HG02852 (cell line): ENCODE measurements around the gene MRE11.
A peak's percentile ranks its signal among the peaks of the same experiment; 100 is the strongest.
"Not testable (repeated sequence)": the region's sequence is repeated elsewhere in the genome, so short reads cannot be mapped to it uniquely, and the experiment has no call there.

ENCODE experiments used
- ATAC-seq: cut with Tn5 transposase; IDR thresholded peaks from one replicate; pipeline ENCODE4 v1.9.1; 2021; ENCODE audit warnings: mild to moderate bottlenecking, moderate library complexity; ENCODE audit not compliant: unreplicated experiment

Gene MRE11

GRCh38 chr11:94507485-94507884, 13.8 kb upstream of the MRE11 start:
- ATAC-seq, result no peak

DNA sequence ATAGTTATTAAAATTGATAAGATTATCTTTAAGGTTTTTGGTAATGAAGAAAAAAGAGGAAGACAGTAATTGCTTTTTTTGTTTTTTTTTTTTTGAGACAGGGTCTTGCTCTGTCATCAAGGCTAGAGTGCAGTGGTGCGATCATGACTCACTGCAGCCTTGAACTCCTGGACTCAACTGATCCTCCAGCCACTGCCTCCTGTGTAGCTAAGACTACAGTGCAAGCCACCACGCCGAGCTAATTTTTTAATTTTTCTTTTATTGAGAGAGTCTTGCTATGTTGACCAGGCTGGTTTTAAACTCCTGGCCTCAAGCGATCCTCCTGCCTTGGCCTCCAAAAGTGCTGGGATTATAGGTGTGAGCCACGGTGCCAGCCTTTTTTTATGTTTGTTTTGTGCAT, 12.9 kb upstream of the MRE11 start:
- not testable (repeated sequence) for ATAC-seq

- ATAC-seq, result no peak
Observed at GRCh38 chr11:94504689-94505293, 11.1 kb upstream of the MRE11 start.

DNA sequence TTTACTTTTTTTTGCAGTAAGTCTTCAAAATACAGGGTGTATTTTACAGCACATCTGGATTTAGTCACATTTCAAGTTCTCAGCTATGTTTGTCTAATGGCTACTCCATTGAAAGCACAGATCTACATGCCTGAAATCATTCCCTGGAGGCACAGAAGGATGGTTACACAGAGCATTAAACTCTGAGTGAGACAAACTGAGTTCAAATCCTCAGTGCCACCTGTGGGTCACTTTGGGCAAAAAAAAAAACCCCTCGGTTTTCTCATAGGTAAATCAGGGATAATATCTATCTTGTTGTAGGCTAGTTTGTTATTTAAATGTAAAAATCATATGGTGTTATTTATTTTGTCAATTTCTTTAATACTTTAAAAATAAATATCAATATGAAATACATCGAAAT, 7.9 kb upstream of the MRE11 start:
- no peak for ATAC-seq

DNA sequence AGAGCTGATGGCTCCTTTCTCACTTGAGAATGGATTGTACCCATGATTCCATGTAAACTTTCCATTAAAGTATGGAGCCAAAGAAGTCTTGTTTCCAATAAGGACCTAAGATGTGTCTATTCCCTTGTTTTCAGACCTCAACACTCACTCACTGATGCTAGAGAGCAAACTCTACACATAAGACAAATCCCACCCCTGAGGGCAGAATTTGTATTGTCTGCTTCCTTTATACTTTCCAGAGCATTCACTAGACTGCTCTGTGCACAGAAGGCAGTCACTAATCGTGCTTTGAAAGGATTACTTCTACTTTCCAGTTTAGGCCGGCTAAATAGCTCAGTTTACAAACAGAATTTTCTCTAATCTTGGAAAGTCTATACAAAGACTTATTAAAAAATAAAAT, 6.5 kb upstream of the MRE11 start:
- no peak for ATAC-seq

GRCh38 chr11:94494126-94494680, 559 bp upstream of the MRE11 start:
- ATAC-seq, result peak; percentile 61

- no peak for ATAC-seq
Observed at GRCh38 chr11:94486068-94486467, 7.6 kb downstream of the MRE11 start.

DNA sequence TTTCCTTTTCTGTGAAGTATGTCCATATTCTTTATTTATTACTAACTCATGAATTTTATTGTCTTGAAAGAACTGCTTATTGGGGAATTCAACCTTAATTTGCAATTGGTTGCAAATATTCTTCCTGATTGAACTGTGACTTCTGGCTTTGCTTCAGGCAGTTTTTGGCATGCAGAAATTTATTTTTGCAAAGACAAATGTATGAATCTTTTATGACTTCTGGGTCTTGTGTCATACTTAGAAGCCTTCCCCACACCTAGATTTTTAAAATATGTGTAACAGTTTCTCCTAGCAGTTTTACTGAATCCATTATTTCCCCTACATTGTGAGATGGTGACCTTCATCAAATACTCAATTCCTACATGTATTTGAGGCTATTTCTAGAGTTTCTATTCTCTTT, 12.3 kb downstream of the MRE11 start:
- no peak for ATAC-seq

- ATAC-seq, result no peak
Observed at GRCh38 chr11:94477624-94478023, 16.0 kb downstream of the MRE11 start.

- peak; percentile 86 for ATAC-seq
Observed at GRCh38 chr11:94472916-94473799, 20.5 kb downstream of the MRE11 start.

DNA sequence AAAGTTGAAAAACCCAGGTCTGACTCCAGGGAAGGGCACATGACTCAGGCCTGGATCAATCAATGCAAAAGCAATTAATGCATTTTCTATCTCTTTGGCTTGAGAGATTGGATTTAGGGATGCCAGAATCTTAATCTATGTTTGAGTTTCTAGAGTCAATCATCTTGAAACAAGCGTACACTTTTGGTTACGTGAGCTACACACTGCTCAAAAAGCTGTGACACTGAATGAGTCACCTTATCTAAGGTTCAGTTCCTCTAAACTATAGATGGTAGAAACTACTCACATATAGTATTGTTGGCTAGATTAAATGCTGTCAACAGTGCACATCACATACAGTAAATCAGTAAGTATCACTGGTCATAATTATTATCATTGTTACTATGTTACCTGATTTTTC, 24.2 kb downstream of the MRE11 start:
- ATAC-seq, result peak; percentile 87

GRCh38 chr11:94459576-94459975, 34.1 kb downstream of the MRE11 start:
- ATAC-seq, result peak; percentile 56

- no peak for ATAC-seq
Observed at GRCh38 chr11:94457118-94458029, 36.3 kb downstream of the MRE11 start.

- ATAC-seq, result no peak
Observed at GRCh38 chr11:94455861-94456260, 37.8 kb downstream of the MRE11 start.

DNA sequence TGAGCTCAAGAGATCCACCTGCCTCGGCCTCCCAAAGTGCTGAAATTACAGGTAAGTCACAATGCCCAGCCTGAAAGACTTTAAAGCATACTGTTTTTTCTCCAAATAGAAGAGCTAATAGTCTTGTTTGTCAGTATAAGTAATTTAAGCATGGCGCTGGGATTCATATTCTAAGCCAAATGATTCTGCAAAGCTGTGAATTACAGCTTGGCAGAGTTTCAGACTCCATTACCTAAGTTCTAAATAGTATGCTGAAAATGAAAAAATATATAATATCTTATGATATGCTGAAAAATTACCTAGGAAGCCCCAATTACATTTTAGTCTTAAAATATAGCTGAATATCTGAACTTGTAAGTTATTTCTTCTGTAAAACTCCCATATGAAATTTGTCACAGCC, 39.3 kb downstream of the MRE11 start:
- no peak for ATAC-seq

- ATAC-seq, result no peak
Observed at GRCh38 chr11:94452988-94453387, 40.7 kb downstream of the MRE11 start.

DNA sequence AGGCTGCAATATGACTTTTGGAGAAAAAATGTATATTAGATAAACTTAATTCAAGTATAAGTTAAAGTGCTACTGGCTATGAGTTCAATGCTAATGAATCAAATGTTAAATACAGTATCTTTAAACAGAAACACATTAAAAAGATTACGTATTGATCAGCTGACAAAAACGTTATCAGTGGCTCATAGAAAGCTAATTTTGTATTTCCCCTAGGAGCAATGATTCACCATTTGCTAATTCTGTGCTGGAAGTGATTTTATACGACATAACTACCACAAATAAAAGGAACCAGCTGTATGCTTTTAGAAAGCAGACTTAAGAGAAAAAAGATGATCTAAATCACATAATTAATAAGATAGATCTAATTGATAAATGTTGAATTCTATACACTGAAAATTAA, 43.6 kb downstream of the MRE11 start:
- no peak for ATAC-seq

- ATAC-seq, result no peak
Observed at GRCh38 chr11:94449437-94449836, 44.2 kb downstream of the MRE11 start.

DNA sequence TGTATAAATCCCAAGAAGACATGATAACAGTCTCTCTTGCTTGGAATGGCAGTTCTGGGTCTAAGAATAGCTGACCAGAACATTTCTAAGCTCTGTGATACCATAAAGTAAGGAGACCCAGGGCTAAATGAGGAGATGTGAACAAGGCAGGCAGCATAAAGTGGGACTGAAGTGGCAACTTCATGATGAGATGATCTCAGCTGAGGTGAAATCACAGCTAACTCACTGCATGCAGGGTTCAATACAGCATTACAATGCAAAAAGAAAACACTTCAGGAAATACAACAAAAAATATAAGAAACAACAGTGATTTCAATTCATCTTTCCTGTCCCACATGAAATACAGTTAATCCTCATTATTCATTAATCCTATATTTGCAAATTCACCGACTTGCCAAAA, 44.6 kb downstream of the MRE11 start:
- no peak for ATAC-seq

DNA sequence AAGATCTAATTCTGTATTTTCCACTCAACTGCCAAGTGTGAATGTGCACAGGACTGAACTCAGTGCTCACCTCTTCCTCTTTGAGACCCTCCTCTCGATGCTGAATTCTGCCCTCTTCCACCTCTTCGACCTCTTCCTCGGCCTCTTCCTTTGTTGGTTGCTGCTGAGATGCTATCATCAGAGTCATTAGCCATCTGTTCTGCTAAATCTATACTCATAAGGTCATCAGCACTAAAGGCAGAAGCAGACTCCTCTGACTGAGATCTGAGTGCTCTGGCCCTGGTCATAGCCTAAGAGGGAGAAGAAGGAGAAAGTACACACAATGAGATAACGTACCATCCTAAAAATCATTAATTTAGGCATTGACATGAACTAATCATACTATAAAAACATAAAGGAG, 46.5 kb downstream of the MRE11 start:
- ATAC-seq, result no peak

GRCh38 chr11:94445641-94446040, 48.0 kb downstream of the MRE11 start:
- ATAC-seq, result no peak
